ENCODE data around the gene CD300A.

DNA sequence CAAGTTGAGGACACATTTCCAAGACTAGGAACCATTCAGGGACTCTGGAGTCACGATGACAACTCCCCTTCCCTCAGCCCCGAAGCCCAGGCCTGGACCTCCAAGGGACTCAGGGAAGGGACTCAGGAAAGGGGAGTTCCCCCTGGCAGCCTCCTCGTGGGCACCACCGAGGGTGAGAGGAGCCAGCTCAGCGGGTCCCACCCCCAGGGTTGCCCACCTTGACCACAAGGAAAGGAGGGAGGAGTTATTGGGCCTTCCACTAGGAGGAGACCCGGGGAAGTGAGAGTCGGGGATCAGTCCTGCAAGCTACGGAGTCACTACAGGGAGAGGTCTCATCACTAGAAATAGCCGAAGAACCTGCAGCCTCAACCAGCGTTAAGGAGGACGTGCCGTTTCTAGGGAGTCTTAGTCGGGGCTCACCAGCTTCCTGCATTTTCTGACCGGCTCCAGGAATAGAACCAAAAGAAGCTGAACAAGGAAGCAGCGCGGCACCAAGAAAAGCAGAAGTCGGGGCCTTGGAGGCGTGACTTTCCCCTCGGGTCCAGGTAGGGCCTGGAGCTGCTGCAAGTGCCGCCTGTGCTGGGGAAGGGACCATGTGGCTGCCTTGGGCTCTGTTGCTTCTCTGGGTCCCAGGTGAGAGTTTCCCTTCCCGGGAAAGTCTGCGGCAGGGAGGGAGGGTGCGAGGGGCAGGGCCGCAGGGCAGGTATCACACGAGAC lies at the start of gene CD300A:
- TF ChIP-seq, protein P1, sequence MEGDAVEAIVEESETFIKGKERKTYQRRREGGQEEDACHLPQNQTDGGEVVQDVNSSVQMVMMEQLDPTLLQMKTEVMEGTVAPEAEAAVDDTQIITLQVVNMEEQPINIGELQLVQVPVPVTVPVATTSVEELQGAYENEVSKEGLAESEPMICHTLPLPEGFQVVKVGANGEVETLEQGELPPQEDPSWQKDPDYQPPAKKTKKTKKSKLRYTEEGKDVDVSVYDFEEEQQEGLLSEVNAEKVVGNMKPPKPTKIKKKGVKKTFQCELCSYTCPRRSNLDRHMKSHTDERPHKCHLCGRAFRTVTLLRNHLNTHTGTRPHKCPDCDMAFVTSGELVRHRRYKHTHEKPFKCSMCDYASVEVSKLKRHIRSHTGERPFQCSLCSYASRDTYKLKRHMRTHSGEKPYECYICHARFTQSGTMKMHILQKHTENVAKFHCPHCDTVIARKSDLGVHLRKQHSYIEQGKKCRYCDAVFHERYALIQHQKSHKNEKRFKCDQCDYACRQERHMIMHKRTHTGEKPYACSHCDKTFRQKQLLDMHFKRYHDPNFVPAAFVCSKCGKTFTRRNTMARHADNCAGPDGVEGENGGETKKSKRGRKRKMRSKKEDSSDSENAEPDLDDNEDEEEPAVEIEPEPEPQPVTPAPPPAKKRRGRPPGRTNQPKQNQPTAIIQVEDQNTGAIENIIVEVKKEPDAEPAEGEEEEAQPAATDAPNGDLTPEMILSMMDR (IDR thresholded peaks at IDR 0.05), result no peak
- TF ChIP-seq POLR2A (IDR thresholded peaks at IDR 0.05), result no peak
